HCT116 (cell line): Measurements from ENCODE around the gene AVPR1B. TPM values are rescaled to one million over a fixed set of nuclear protein-coding genes. Genes with fewer than 3 reads are reported as not detected.

Source experiments
- ATAC-seq: fragments of 200-7000 bp; cut with Tn5 transposase; 2 replicates; pipeline ENCODE4 v1.9.1; 2020; ENCODE audit warnings: mild to moderate bottlenecking, moderate library complexity
- BruUV-seq: library from RNA; stranded (reverse); fragments of 400-500 nt; replicated peaks from 2 replicates; lab custom pipeline; 2021; lab: Mats Ljungman, UMichigan
- CTCF ChIA-PET: fragments of 300-600 bp; sonication (Branson Sonifier 250); formaldehyde crosslinking; loops from one replicate; lab custom pipeline; 2021; ENCODE audit warnings: antibody characterized with exemption; lab: Charles Lee
- POLR2A ChIA-PET: fragments of 300-600, 350-600 bp; sonication (Branson Sonifier 250); formaldehyde crosslinking; loops from one replicate; lab custom pipeline; 2021; ENCODE audit warnings: antibody characterized with exemption; lab: Charles Lee
- RAD21 ChIA-PET, 2 experiments: fragments of 300-600 bp; sonication (Branson Sonifier 250); formaldehyde crosslinking; loops; one replicate each; lab custom pipeline; 2023; ENCODE audit warnings: low total read pairs in 2 of 2; ENCODE audit not compliant: uncharacterized antibody in 2 of 2, unreplicated experiment in 2 of 2, low non-redundant PET in 1 of 2; lab: Charles Lee
- DNase-seq: peaks from one replicate; pipeline ENCODE4 v3.0.0-alpha.2; 2010; ENCODE audit warnings: low read depth, low spot score
- H2AFZ ChIP-seq: fragments of 200-600 bp; shearing (Covaris generic), sonication (generic); 2 replicates; pipeline ENCODE4 v1.6.1; 2017; ENCODE audit warnings: low read depth, mixed run types, mixed read lengths, antibody characterized with exemption, low read length; ENCODE audit not compliant: poor library complexity, severe bottlenecking
- H3K27ac ChIP-seq: 2 replicates; pipeline ENCODE4 v1.5.1; 2012; ENCODE audit warnings: low read depth, low read length
- H3K27me3 ChIP-seq: fragments of 200-600 bp; sonication (generic); 2 replicates; pipeline ENCODE4 v1.6.1; 2016; ENCODE audit warnings: mixed run types, low read length, mixed read lengths; ENCODE audit not compliant: insufficient read depth
- H3K36me3 ChIP-seq, 2 experiments: fragments of 200-500 bp in 1 of 2; fragments of 200-600 bp in 1 of 2; sonication (Bioruptor generic) in 1 of 2; sonication (generic) in 1 of 2; 2 replicates each; pipeline versions ENCODE4 v1.5.1 to v1.6.1; 2014 to 2016; ENCODE audit warnings: low read length in 2 of 2, inconsistent platforms in 1 of 2, mixed read lengths in 1 of 2, mixed run types in 1 of 2; ENCODE audit not compliant: insufficient read depth in 2 of 2, control insufficient read depth in 1 of 2
- H3K4me1 ChIP-seq, 2 experiments: fragments of 200-600 bp in 1 of 2; sonication (generic) in 1 of 2; 2 replicates each; pipeline versions ENCODE4 v1.5.1 to v1.6.1; 2012 to 2017; ENCODE audit warnings: low read length in 2 of 2, inconsistent platforms in 1 of 2, mild to moderate bottlenecking in 1 of 2, mixed read lengths in 1 of 2, mixed run types in 1 of 2, moderate library complexity in 1 of 2; ENCODE audit not compliant: insufficient read depth in 2 of 2, control insufficient read depth in 1 of 2
- H3K4me2 ChIP-seq: fragments of 200-600 bp; sonication (generic); 2 replicates; pipeline ENCODE4 v1.6.1; 2017; ENCODE audit warnings: mixed run types, low read length, mixed read lengths
- H3K4me3 ChIP-seq, 2 experiments: fragments of 200-600 bp in 1 of 2; sonication (generic) in 1 of 2; replicated peaks in 1 of 2; 2 replicates each; pipeline ENCODE4 v1.5.1; 2011 to 2016; ENCODE audit warnings: low read length in 2 of 2, control low read depth in 1 of 2, low read depth in 1 of 2, mild to moderate bottlenecking in 1 of 2, mixed read lengths in 1 of 2, mixed run types in 1 of 2
- H3K79me2 ChIP-seq: fragments of 200-600 bp; sonication (generic); 2 replicates; pipeline ENCODE4 v1.6.1; 2017; ENCODE audit warnings: mild to moderate bottlenecking, mixed run types, low read length, moderate library complexity, mixed read lengths; ENCODE audit not compliant: insufficient read depth
- H3K9ac ChIP-seq: fragments of 200-600 bp; sonication (generic); 2 replicates; pipeline ENCODE4 v1.6.1; 2016; ENCODE audit warnings: low read length, mixed read lengths
- H3K9me2 ChIP-seq: fragments of 200-600 bp; sonication (generic), shearing (Covaris generic); 2 replicates; pipeline ENCODE4 v1.6.1; 2017; ENCODE audit warnings: mixed run types, mild to moderate bottlenecking, moderate library complexity; ENCODE audit not compliant: insufficient read depth
- H3K9me3 ChIP-seq, 2 experiments: fragments of 200-500 bp in 1 of 2; fragments of 200-600 bp in 1 of 2; sonication (Bioruptor generic) in 1 of 2; sonication (generic) in 1 of 2; 2 replicates each; pipeline ENCODE4 v1.6.1; 2014 to 2017; ENCODE audit warnings: low read length in 2 of 2, mixed read lengths in 2 of 2, inconsistent platforms in 1 of 2, low read depth in 1 of 2, mild to moderate bottlenecking in 1 of 2, mixed run types in 1 of 2, moderate library complexity in 1 of 2; ENCODE audit not compliant: control insufficient read depth in 1 of 2, insufficient read depth in 1 of 2
- H4K20me1 ChIP-seq: fragments of 200-600 bp; sonication (generic), shearing (Covaris generic); 2 replicates; pipeline ENCODE4 v1.6.1; 2017; ENCODE audit warnings: mixed run types, mild to moderate bottlenecking, moderate library complexity; ENCODE audit not compliant: insufficient read depth
- ATF3 ChIP-seq: IDR thresholded peaks from 2 replicates; pipeline ENCODE4 v1.6.1; 2012
- CEBPB ChIP-seq: IDR thresholded peaks from 2 replicates; pipeline ENCODE4 v1.6.1; 2012; ENCODE audit warnings: low read depth
- CTCF ChIP-seq, 3 experiments: fragments of 200-600 bp in 1 of 3; sonication (generic) in 1 of 3; IDR thresholded peaks in 2 of 3; conservative IDR thresholded peaks in 1 of 3; 2 replicates each; pipeline ENCODE4 v1.5.1; 2012 to 2017; ENCODE audit warnings: low read depth in 2 of 3, low read length in 2 of 3, antibody characterized with exemption in 1 of 3, borderline replicate concordance in 1 of 3, control low read depth in 1 of 3, mild to moderate bottlenecking in 1 of 3, mixed read lengths in 1 of 3, mixed run types in 1 of 3, moderate library complexity in 1 of 3; ENCODE audit not compliant: insufficient read depth in 1 of 3
- EGR1 ChIP-seq: IDR thresholded peaks from 2 replicates; pipeline ENCODE4 v1.6.1; 2012; ENCODE audit warnings: low read depth
- ELF1 ChIP-seq: IDR thresholded peaks from 2 replicates; pipeline ENCODE4 v1.6.1; 2012; ENCODE audit warnings: low read depth, borderline replicate concordance
- EZH2 ChIP-seq: fragments of 200-600 bp; sonication (generic); IDR thresholded peaks from 2 replicates; pipeline ENCODE4 v1.6.1; 2017; ENCODE audit warnings: antibody characterized with exemption, mixed run types
- EZH2phosphoT487 ChIP-seq: fragments of 200-600 bp; IDR thresholded peaks from 2 replicates; pipeline ENCODE4 v1.6.1; 2018; ENCODE audit warnings: antibody characterized with exemption, borderline replicate concordance
- FOSL1 ChIP-seq: IDR thresholded peaks from 2 replicates; pipeline ENCODE4 v1.6.1; 2012; ENCODE audit warnings: low read depth
- MAX ChIP-seq: IDR thresholded peaks from 2 replicates; pipeline ENCODE4 v1.6.1; 2012
- POLR2A ChIP-seq: IDR thresholded peaks from 2 replicates; pipeline ENCODE4 v1.7.0; 2011; ENCODE audit warnings: borderline replicate concordance; ENCODE audit not compliant: insufficient read depth, insufficient read length; ENCODE audit errors: extremely low read depth
- POLR2AphosphoS5 ChIP-seq: IDR thresholded peaks from 2 replicates; pipeline ENCODE4 v1.6.1; 2011; ENCODE audit warnings: mild to moderate bottlenecking, low read depth, low read length, moderate library complexity
- RAD21 ChIP-seq: IDR thresholded peaks from 2 replicates; pipeline ENCODE4 v1.6.1; 2012; ENCODE audit warnings: low read depth, mild to moderate bottlenecking
- REST ChIP-seq: IDR thresholded peaks from 2 replicates; pipeline ENCODE4 v1.6.1; 2012; ENCODE audit warnings: low read depth
- SIN3A ChIP-seq: IDR thresholded peaks from 2 replicates; pipeline ENCODE4 v1.6.1; 2012; ENCODE audit warnings: low read depth
- SP1 ChIP-seq: IDR thresholded peaks from 2 replicates; pipeline ENCODE4 v1.6.1; 2012; ENCODE audit warnings: low read depth
- TCF7L2 ChIP-seq: IDR thresholded peaks from 2 replicates; pipeline ENCODE4 v1.7.0; 2011; ENCODE audit warnings: borderline replicate concordance, inconsistent platforms; ENCODE audit not compliant: insufficient read depth, insufficient read length; ENCODE audit errors: extremely low read depth
- YY1 ChIP-seq: IDR thresholded peaks from 2 replicates; pipeline ENCODE4 v1.6.1; 2011; ENCODE audit warnings: low read length, low read depth, moderate library complexity, mild to moderate bottlenecking; ENCODE audit not compliant: insufficient replicate concordance; ENCODE audit errors: extremely low read depth
- ZBTB33 ChIP-seq: IDR thresholded peaks from 2 replicates; pipeline ENCODE4 v1.6.1; 2011; ENCODE audit warnings: mild to moderate bottlenecking, low read length, moderate library complexity; ENCODE audit not compliant: insufficient replicate concordance; ENCODE audit errors: extremely low read depth
- ZFX ChIP-seq: fragments of 450-650 bp; IDR thresholded peaks from 2 replicates; pipeline ENCODE4 v1.6.1; 2017
- ZNF274 ChIP-seq: fragments of 200-500 bp; sonication (Bioruptor generic); IDR thresholded peaks from 2 replicates; pipeline ENCODE4 v1.6.1; 2014; ENCODE audit warnings: mild to moderate bottlenecking, low read depth, low read length, inconsistent platforms
- intact Hi-C: fragments of 100-400 bp; cut with micrococcal nuclease; formaldehyde crosslinking; loops from 2 replicates; pipeline ENCODE4 v1.10.0; 2022
- total RNA-seq: library from RNA; stranded (reverse); gene quantifications from one replicate; pipeline ENCODE4 v1.2.1, GENCODE V29; 2021; ENCODE audit not compliant: unreplicated experiment

AVPR1B gene
- total RNA-seq, 1 experiment from 2014 or later: not detected

- RAD21 ChIA-PET: no interaction called here
- BruUV-seq: no TSS peak
- no peaks in the 10 kb centered on the region for H3K36me3 ChIP-seq
- H3K27ac ChIP-seq: no peak overlapping the region
- no peaks in the 10 kb centered on the region for H3K9me3 ChIP-seq
- H3K27me3 ChIP-seq: no peaks in the 10 kb centered on the region
- no peaks in the 10 kb centered on the region for H3K9me2 ChIP-seq
- CTCF ChIA-PET: no interaction called here
- H2AFZ ChIP-seq: no peak overlapping the region
- TF ChIP-seq RAD21: no peak
- TF ChIP-seq ZFX: no peak
- TF ChIP-seq FOSL1: no peak
- TF ChIP-seq REST: no peak
- TF ChIP-seq EZH2: no peak
- no peak for TF ChIP-seq CEBPB
- no peak for TF ChIP-seq EZH2phosphoT487
- no peak for TF ChIP-seq YY1
- no peak for TF ChIP-seq POLR2A
- TF ChIP-seq SIN3A: no peak
- TF ChIP-seq EGR1: no peak
- no peak for TF ChIP-seq SP1
- TF ChIP-seq ZNF274: no peak
- no peak for TF ChIP-seq TCF7L2
- no peak for TF ChIP-seq ELF1
- no peak for TF ChIP-seq ZBTB33
- no peak for TF ChIP-seq ATF3
- no peak for TF ChIP-seq MAX
- TF ChIP-seq POLR2AphosphoS5: no peak
- TF ChIP-seq CTCF (IDR thresholded peaks at IDR 0.05 in 2 of 3, conservative IDR thresholded peaks at IDR 0.05 in 1 of 3; ENCODE audit: borderline replicate concordance in 1 of 3, insufficient read depth in 1 of 3, low read depth in 2 of 3, low read length in 2 of 3): no peak
- H3K4me1 ChIP-seq: no peaks in the 10 kb centered on the region
- no peak overlapping the region for H3K4me3 ChIP-seq
- intact Hi-C loops: no loop called here
- DNase-seq: no peak
- H3K79me2 ChIP-seq: no peaks in the 10 kb centered on the region
- H4K20me1 ChIP-seq: no peaks in the 10 kb centered on the region
- H3K9ac ChIP-seq: no peak overlapping the region
- POLR2A ChIA-PET: no interaction called here
- ATAC-seq: no peak
- H3K4me2 ChIP-seq: no peak overlapping the region
Measured at GRCh38 chr1:206131037-206131436, 13.8 kb upstream of the AVPR1B start.
